Measurements from ENCODE around the gene FASTKD3. TPM values are rescaled to one million over a fixed set of nuclear protein-coding genes. Genes with fewer than 3 reads are reported as not detected.

Gene FASTKD3
- total RNA-seq, 1 donor from 2014 or later, result 17.7 TPM

DNA sequence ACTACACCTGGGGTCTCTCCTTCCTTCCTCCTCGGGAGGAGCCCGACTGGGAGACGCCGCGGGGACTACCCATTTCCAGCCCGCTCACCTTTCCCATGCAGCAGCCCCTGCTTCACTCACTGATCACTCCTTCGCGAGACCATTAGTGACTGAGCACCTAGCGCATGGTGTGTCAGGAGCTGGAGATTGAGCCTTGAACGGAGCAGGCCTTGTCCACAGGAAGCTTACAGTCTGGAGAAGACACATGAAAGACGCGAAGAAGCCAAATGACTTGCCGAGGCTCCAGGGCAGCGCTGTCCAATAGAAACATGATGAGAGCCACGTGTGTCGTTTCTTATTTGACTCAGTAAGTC lies 17.6 kb downstream of the FASTKD3 start:
- peaks cover 19% of the 10 kb centered on the region for H3K4me1 Mint-ChIP-seq
- peak overlapping the region; percentile 76 for H3K4me3 Mint-ChIP-seq
- intact Hi-C loops (cut with micrococcal nuclease), result loop anchor here (10.0 kb wide), 2 partner anchors 1026 to 1086 kb away; no protein-coding TSS in a partner anchor
- H3K9me3 Mint-ChIP-seq, result no peaks in the 10 kb centered on the region
- DNase-seq, result no peak
- peaks cover 4% of the 10 kb centered on the region for H3K36me3 Mint-ChIP-seq (ENCODE audit: low read depth)
- no peak overlapping the region for H3K27ac Mint-ChIP-seq
- H3K27me3 Mint-ChIP-seq, result peaks cover 43% of the 10 kb centered on the region

DNA sequence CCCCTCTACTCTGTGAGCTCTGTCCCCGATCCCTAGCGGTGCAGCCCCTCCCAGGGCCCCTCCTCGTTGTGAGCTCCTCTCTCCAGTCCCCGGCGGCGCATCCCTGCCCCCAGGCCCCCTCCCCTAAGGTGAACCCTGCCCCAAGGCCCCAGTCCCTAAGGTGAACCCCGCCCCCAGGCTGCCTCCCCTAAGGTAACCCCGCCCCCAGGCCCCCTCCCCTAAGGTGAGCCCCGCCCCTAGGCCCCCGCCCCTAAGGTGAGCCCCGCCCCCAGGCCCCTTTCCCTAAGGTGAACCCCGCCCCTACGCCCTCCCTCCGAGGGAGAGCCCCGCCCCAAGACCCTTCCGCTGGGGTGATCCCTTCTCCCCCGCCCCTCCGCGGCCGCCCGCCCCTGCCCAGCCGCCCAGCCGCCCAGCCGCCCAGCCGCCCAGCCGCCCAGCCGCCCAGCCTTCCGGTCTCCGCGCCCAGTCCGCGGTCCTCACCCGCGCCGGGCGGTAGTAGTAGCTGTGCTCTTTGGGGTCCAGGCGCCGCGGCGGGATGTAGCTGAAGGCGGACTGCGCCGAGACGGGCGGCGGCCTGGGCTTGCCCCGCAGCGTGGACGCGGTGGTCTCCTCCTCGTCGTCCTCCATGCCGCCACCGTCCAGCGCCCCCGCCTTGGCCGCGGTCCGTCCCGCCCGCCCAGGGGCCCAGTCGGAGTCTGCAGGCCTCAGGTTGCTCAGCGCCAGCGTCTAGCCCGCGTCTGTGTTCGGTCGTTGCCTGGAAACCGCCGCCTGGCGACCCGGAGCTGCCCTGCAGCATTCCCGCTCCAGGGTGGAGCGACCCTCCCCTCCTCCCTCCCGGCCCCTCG lies 18.2 kb downstream of the FASTKD3 start, which contains the start of gene CFAP90:
Gene CFAP90, minus strand, starts transcription at position 739 of the 845 bp plus-strand sequence. Its CDS starts 112 bp downstream, at position 627.
- no peak within 1 kb of the TSS for H3K27ac Mint-ChIP-seq
- peak; percentile 61 for DNase-seq
- H3K9me3 Mint-ChIP-seq, result no peaks in the 10 kb centered on the region
- peak within 1 kb of the TSS; percentile 76 for H3K4me3 Mint-ChIP-seq
- H3K4me1 Mint-ChIP-seq, result peaks cover 19% of the 10 kb centered on the region
- peaks cover 42% of the 10 kb centered on the region for H3K27me3 Mint-ChIP-seq
- intact Hi-C loops (cut with micrococcal nuclease), result loop anchor here (10.0 kb wide), 2 partner anchors 1026 to 1086 kb away; no protein-coding TSS in a partner anchor
- peaks cover 4% of the 10 kb centered on the region for H3K36me3 Mint-ChIP-seq (ENCODE audit: low read depth)

DNA sequence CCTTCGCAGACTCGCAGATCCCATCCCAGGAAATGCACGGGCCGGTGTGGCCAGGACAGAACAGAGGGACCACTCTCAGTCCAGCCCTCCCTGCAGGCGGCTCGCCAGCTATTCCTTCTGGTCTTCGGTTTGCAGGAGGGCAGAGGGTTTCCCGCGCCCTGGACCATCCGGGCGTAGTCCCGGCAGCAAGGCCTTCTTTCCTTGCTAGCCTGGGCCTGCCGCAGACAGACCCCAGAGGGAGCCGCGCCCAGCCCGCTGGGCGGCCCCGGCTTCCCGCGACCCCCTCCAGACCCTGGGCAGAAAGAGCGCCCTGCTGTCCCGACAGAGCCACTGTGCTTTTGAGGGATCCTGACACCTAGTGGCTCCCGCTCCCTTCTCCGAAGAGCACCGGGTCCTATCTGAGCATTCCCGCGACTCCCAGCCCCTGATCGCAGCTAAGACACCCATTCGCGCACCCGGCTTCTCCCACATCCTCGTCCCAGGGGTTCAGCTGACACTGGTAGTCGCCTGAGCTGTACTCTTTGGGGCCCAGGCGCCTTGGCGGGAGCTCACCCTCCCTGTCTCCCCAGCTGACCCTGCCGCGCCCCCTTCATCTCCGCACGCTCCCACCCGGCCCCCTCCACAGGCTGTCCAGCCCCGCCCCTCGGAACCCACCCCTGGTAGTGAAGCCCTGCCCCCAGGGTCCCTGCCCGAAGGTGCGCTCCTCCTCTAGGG lies 19.0 kb downstream of the FASTKD3 start:
- H3K9me3 Mint-ChIP-seq, result no peaks in the 10 kb centered on the region
- no peak overlapping the region for H3K27ac Mint-ChIP-seq
- intact Hi-C loops (cut with micrococcal nuclease), result loop anchor here (10.0 kb wide), 2 partner anchors 1025 to 1085 kb away; no protein-coding TSS in a partner anchor
- peaks cover 4% of the 10 kb centered on the region for H3K36me3 Mint-ChIP-seq (ENCODE audit: low read depth)
- peak; percentile 62 for DNase-seq
- H3K4me1 Mint-ChIP-seq, result peaks cover 19% of the 10 kb centered on the region
- H3K27me3 Mint-ChIP-seq, result peaks cover 42% of the 10 kb centered on the region
- H3K4me3 Mint-ChIP-seq, result peak overlapping the region; percentile 75

DNA sequence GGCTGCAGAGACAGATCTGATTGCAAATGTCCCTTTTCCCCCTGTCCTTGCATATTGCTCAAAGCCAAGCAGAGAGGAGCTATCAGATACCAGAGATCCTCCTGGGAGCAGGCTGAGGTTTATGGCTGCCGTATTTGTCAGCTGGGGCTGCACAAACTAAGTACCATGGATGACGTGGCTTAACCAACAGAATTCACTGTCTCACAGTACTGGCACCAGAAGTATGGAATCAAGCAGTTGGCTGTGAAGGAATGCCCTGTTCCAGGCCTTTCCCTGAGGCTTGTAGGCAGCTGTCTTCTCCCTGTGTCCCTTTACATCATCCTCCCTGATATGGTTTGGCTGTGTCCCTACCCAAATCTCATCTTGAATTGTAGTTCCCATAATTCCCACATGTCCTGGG lies 20.5 kb downstream of the FASTKD3 start:
- Mint-ChIP-seq H3K27me3 (peaks cover 47% of the 10 kb centered on the region), H3K4me3 (no peak overlapping the region), H3K4me1 (peaks cover 19% of the 10 kb centered on the region), H3K27ac (no peak overlapping the region), H3K36me3 (ENCODE audit: low read depth) (peaks cover 2% of the 10 kb centered on the region), H3K9me3 (no peaks in the 10 kb centered on the region)
- intact Hi-C loops (cut with micrococcal nuclease), result no loop called here
- DNase-seq, result no peak

- no peak overlapping the region for H3K4me3 Mint-ChIP-seq
- no peak overlapping the region for H3K27ac Mint-ChIP-seq
- no peaks in the 10 kb centered on the region for H3K9me3 Mint-ChIP-seq
- H3K27me3 Mint-ChIP-seq, result peaks cover 46% of the 10 kb centered on the region
- H3K4me1 Mint-ChIP-seq, result peaks cover 8% of the 10 kb centered on the region
- intact Hi-C loops (cut with micrococcal nuclease), result no loop called here
- DNase-seq, result no peak
- peaks cover 2% of the 10 kb centered on the region for H3K36me3 Mint-ChIP-seq (ENCODE audit: low read depth)
Observed at GRCh38 chr5:7846327-7846726, 22.5 kb downstream of the FASTKD3 start.

DNA sequence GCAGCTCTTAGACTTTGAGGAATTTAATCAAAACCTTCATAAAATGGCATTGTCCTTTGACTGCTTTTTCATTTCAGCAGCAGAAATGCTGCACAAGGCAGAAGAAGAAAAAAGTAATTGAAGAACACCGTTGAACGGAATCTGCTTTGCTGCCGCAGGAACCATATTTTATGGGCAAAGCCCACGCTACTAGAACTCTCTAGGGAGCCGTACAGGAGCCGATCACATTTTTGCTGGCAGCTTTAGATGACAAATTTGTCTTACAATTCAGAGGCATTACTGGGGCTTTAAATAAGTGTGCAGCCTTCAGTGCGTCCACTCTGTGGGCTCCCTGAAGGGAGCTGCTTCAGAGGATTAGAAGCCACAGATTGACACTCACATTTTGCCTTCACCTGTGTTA lies 23.3 kb downstream of the FASTKD3 start:
- H3K4me1 Mint-ChIP-seq, result peaks cover 5% of the 10 kb centered on the region
- no peak overlapping the region for H3K4me3 Mint-ChIP-seq
- no peaks in the 10 kb centered on the region for H3K36me3 Mint-ChIP-seq (ENCODE audit: low read depth)
- intact Hi-C loops (cut with micrococcal nuclease), result no loop called here
- H3K9me3 Mint-ChIP-seq, result no peaks in the 10 kb centered on the region
- H3K27ac Mint-ChIP-seq, result no peak overlapping the region
- peaks cover 43% of the 10 kb centered on the region for H3K27me3 Mint-ChIP-seq
- DNase-seq, result no peak

GRCh38 chr5:7844901-7845300 lies 23.9 kb downstream of the FASTKD3 start:
- DNase-seq, result no peak
- no peak overlapping the region for H3K4me3 Mint-ChIP-seq
- H3K9me3 Mint-ChIP-seq, result no peaks in the 10 kb centered on the region
- intact Hi-C loops (cut with micrococcal nuclease), result no loop called here
- H3K27me3 Mint-ChIP-seq, result peaks cover 41% of the 10 kb centered on the region
- no peak overlapping the region for H3K27ac Mint-ChIP-seq
- H3K36me3 Mint-ChIP-seq (ENCODE audit: low read depth), result no peaks in the 10 kb centered on the region
- H3K4me1 Mint-ChIP-seq, result peaks cover 4% of the 10 kb centered on the region

- H3K4me3 Mint-ChIP-seq, result no peak overlapping the region
- DNase-seq, result no peak
- H3K9me3 Mint-ChIP-seq, result no peaks in the 10 kb centered on the region
- H3K27ac Mint-ChIP-seq, result no peak overlapping the region
- peaks cover 25% of the 10 kb centered on the region for H3K27me3 Mint-ChIP-seq
- H3K4me1 Mint-ChIP-seq, result no peaks in the 10 kb centered on the region
- intact Hi-C loops (cut with micrococcal nuclease), result no loop called here
- H3K36me3 Mint-ChIP-seq (ENCODE audit: low read depth), result no peaks in the 10 kb centered on the region
Observed at GRCh38 chr5:7842531-7842930, 26.3 kb downstream of the FASTKD3 start.

GRCh38 chr5:7837403-7837802 lies 31.4 kb downstream of the FASTKD3 start:
- no peak overlapping the region for H3K27ac Mint-ChIP-seq
- no peak for DNase-seq
- no peaks in the 10 kb centered on the region for H3K4me1 Mint-ChIP-seq
- H3K4me3 Mint-ChIP-seq, result no peak overlapping the region
- H3K9me3 Mint-ChIP-seq, result no peaks in the 10 kb centered on the region
- H3K36me3 Mint-ChIP-seq (ENCODE audit: low read depth), result no peaks in the 10 kb centered on the region
- intact Hi-C loops (cut with micrococcal nuclease), result no loop called here
- peaks cover 9% of the 10 kb centered on the region for H3K27me3 Mint-ChIP-seq

- no peak for DNase-seq
- H3K36me3 Mint-ChIP-seq (ENCODE audit: low read depth), result no peaks in the 10 kb centered on the region
- no peak overlapping the region for H3K27ac Mint-ChIP-seq
- no peak overlapping the region for H3K4me3 Mint-ChIP-seq
- intact Hi-C loops (cut with micrococcal nuclease), result no loop called here
- no peaks in the 10 kb centered on the region for H3K9me3 Mint-ChIP-seq
- no peaks in the 10 kb centered on the region for H3K4me1 Mint-ChIP-seq
- peaks cover 5% of the 10 kb centered on the region for H3K27me3 Mint-ChIP-seq
Observed at GRCh38 chr5:7834982-7835381, 33.8 kb downstream of the FASTKD3 start.

- Mint-ChIP-seq H3K27ac (no peak overlapping the region), H3K4me1 (no peaks in the 10 kb centered on the region), H3K36me3 (ENCODE audit: low read depth) (no peaks in the 10 kb centered on the region), H3K27me3 (no peaks in the 10 kb centered on the region), H3K4me3 (no peak overlapping the region), H3K9me3 (no peaks in the 10 kb centered on the region)
- intact Hi-C loops (cut with micrococcal nuclease), result no loop called here
- DNase-seq, result no peak
Observed at GRCh38 chr5:7828269-7828668, 40.6 kb downstream of the FASTKD3 start.

DNA sequence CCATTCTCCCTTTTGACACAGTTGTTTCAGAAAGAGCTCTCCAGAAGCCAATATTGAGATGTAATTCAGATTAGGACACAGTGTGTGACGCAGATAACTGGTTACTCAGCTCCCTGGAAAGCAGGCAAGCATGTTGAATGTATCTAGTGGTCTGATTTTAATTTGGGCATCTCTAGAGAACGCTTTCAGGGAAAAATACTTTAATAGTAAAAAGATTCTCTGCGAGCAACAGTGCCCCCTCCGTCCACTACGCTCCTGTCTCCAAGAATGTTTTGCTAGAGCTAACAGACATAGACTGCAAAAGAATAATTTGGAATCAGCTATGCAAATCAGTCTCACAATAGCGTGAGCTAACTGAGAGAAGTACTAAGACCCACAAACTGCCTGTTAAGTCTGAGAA lies 41.2 kb downstream of the FASTKD3 start:
- no peaks in the 10 kb centered on the region for H3K36me3 Mint-ChIP-seq (ENCODE audit: low read depth)
- no peak overlapping the region for H3K4me3 Mint-ChIP-seq
- H3K9me3 Mint-ChIP-seq, result no peaks in the 10 kb centered on the region
- H3K27me3 Mint-ChIP-seq, result no peaks in the 10 kb centered on the region
- no peak for DNase-seq
- H3K4me1 Mint-ChIP-seq, result no peaks in the 10 kb centered on the region
- H3K27ac Mint-ChIP-seq, result no peak overlapping the region
- intact Hi-C loops (cut with micrococcal nuclease), result no loop called here

- Mint-ChIP-seq H3K9me3 (no peaks in the 10 kb centered on the region), H3K4me3 (no peak overlapping the region), H3K36me3 (ENCODE audit: low read depth) (no peaks in the 10 kb centered on the region), H3K27me3 (peaks cover 7% of the 10 kb centered on the region), H3K27ac (no peak overlapping the region), H3K4me1 (no peaks in the 10 kb centered on the region)
- DNase-seq, result no peak
- intact Hi-C loops (cut with micrococcal nuclease), result no loop called here
Observed at GRCh38 chr5:7825630-7826029, 43.2 kb downstream of the FASTKD3 start.

GRCh38 chr5:7824995-7825394 lies 43.8 kb downstream of the FASTKD3 start:
- Mint-ChIP-seq H3K27ac (no peak overlapping the region), H3K36me3 (ENCODE audit: low read depth) (no peaks in the 10 kb centered on the region)
- intact Hi-C loops (cut with micrococcal nuclease), result no loop called here

More at GRCh38 chr5:7824995-7825394, 43.8 kb downstream of the FASTKD3 start:
- Mint-ChIP-seq H3K4me1 (no peaks in the 10 kb centered on the region), H3K4me3 (no peak overlapping the region), H3K9me3 (no peaks in the 10 kb centered on the region), H3K27me3 (peaks cover 7% of the 10 kb centered on the region)
- DNase-seq, result no peak
